T-helper 2 cell treated with Interferon-gamma antibody and Interleukin-4, amounts not matched to agents 5 μg/mL and 100 μg/mL, for 36 hours (primary cell): ENCODE measurements around the gene HDAC9.
"Not testable (repeated sequence)": the region's sequence is repeated elsewhere in the genome, so short reads cannot be mapped to it uniquely, and the experiment has no call there.

ENCODE experiments used
- DNase-seq: peaks from one replicate; pipeline ENCODE4 v3.0.0; 2021; ENCODE audit warnings: low spot score
- H3K27ac Mint-ChIP-seq: one replicate; pipeline ENCODE4 v1.8.0; 2021; ENCODE audit warnings: mild to moderate bottlenecking, mixed read lengths
- H3K27me3 Mint-ChIP-seq: one replicate; pipeline ENCODE4 v1.8.0; 2021; ENCODE audit warnings: low read depth, mixed read lengths
- H3K36me3 Mint-ChIP-seq: one replicate; pipeline ENCODE4 v1.8.0; 2021; ENCODE audit warnings: low read depth, mixed read lengths
- H3K4me1 Mint-ChIP-seq: one replicate; pipeline ENCODE4 v1.8.0; 2021; ENCODE audit warnings: low read depth, mixed read lengths
- H3K4me3 Mint-ChIP-seq: one replicate; pipeline ENCODE4 v1.8.0; 2022; ENCODE audit warnings: mild to moderate bottlenecking, moderate library complexity, mixed read lengths
- H3K9me3 Mint-ChIP-seq: one replicate; pipeline ENCODE4 v1.8.0; 2021; ENCODE audit warnings: mixed read lengths

The HDAC9 gene

DNA sequence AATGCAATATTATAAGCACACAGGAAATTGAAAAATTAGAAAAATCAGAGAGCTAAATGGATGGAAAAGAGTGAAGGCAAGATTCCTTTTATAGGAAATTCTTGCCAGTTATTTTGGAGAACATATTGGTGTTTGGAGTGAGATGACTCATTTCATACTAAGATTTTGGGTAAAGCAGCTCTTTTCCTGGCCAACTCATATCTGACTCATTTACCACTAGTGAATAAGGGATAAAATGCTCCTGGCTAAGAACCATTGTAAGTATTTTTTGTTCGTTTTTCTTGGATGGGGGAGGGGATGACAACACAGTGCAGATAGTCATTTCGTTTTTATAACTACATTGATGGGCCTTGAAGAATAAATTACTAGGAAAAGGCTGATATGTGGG is 482.6 kb downstream of the HDAC9 start:
- H3K36me3 Mint-ChIP-seq, result no peaks in the 10 kb centered on the region
- H3K9me3 Mint-ChIP-seq, result peaks cover 40% of the 10 kb centered on the region
- no peak for DNase-seq
- H3K4me1 Mint-ChIP-seq, result no peaks in the 10 kb centered on the region
- no peak overlapping the region for H3K4me3 Mint-ChIP-seq
- no peaks in the 10 kb centered on the region for H3K27me3 Mint-ChIP-seq
- H3K27ac Mint-ChIP-seq, result no peak overlapping the region

DNA sequence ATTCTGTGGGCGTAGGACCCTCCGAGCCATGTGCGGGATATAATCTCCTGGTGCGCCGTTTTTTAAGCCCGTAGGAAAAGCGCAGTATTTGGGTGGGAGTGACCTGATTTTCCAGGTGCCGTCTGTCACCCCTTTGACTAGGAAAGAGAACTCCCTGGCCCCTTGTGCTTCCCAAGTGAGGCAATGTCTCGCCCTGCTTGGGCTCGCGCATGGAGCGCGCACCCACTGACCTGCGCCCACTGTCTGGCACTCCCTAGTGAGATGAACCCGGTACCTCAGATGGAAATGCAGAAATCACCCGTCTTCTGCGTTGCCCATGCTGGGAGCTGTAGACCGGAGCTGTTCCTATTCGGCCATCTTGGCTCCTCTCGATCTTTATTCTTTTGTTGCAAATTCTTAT is 495.2 kb downstream of the HDAC9 start:
- not testable (repeated sequence) for DNase-seq, H3K36me3 Mint-ChIP-seq

DNA sequence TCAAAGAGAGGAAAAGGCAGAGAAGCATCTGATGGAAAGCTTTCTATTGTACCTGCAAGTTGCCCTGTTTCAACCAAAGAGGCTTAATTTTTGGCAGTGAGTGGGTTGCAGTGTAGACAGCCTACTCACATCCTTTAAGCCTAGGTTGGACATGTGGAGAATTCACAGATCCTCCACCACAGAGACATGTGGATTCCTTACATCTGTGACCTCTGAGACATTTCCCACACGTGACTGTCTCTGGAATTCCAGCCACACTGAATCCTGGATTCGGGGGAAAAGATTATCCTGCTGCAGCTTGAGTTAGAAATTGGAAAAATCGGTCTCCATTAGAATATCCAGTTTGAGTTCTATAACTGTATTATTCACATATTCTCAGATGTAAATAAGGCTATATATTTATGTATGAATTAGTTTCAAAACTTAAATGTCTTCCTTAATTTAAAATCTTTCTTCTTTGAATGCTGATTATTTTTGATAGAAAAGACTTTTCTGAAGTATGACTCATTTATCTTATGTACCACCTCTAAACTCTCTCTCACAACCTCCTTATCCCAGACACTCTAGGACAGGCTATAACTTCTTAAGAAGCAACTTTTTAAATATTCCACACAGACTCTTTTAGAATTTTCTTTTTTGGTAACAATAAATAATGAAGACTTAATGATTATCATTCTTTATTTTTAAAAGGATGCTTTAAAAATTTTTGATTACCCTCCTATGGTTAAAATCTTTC is 498.6 kb downstream of the HDAC9 start:
- no peak for DNase-seq
- Mint-ChIP-seq H3K4me1 (no peaks in the 10 kb centered on the region), H3K27me3 (no peaks in the 10 kb centered on the region), H3K27ac (no peak overlapping the region), H3K4me3 (no peak overlapping the region), H3K36me3 (no peaks in the 10 kb centered on the region), H3K9me3 (no peaks in the 10 kb centered on the region)

More for the DNA sequence above, 495.2 kb downstream of the HDAC9 start:
- not testable (repeated sequence) for H3K4me1 Mint-ChIP-seq, H3K27ac Mint-ChIP-seq, H3K4me3 Mint-ChIP-seq, H3K27me3 Mint-ChIP-seq, H3K9me3 Mint-ChIP-seq

DNA sequence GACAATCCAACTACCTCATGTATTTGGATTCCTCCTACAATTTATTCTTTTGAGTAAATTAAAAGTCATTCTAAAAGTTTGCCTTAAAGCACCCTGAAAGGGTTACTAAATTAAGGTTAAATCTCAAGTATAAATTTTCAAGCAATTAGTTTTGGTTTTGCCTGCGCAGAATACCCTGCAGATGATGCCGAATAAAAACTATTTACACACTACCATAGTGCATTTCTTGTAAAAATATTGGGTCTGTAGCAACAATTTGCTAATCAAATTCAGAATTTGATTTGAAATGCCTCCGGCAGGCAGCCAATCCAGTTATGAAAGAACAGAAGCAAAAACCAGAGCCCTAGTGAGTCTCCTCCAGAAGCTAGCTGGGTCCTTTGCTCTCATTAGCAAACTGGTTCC is 499.7 kb downstream of the HDAC9 start:
- Mint-ChIP-seq H3K36me3 (no peaks in the 10 kb centered on the region), H3K4me3 (no peak overlapping the region), H3K27ac (no peak overlapping the region), H3K4me1 (no peaks in the 10 kb centered on the region), H3K27me3 (no peaks in the 10 kb centered on the region), H3K9me3 (no peaks in the 10 kb centered on the region)
- no peak for DNase-seq

DNA sequence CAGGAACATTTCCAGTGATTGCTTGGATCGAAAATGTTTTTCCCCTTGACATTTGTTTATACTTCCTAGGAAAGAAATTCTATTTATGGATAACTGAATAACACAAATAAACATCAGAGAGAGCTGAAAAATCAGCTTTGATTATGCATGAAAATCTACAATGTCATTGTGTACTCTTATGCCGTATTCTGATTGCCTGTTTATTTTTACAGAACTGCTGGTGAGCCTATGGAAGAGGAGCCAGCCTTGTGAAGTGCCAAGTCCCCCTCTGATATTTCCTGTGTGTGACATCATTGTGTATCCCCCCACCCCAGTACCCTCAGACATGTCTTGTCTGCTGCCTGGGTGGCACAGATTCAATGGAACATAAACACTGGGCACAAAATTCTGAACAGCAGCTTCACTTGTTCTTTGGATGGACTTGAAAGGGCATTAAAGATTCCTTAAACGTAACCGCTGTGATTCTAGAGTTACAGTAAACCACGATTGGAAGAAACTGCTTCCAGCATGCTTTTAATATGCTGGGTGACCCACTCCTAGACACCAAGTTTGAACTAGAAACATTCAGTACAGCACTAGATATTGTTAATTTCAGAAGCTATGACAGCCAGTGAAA is 500.4 kb downstream of the HDAC9 start:
- H3K27ac Mint-ChIP-seq, result no peak overlapping the region
- no peaks in the 10 kb centered on the region for H3K36me3 Mint-ChIP-seq
- no peaks in the 10 kb centered on the region for H3K9me3 Mint-ChIP-seq
- no peaks in the 10 kb centered on the region for H3K27me3 Mint-ChIP-seq
- no peak overlapping the region for H3K4me3 Mint-ChIP-seq
- H3K4me1 Mint-ChIP-seq, result no peaks in the 10 kb centered on the region
- DNase-seq, result no peak

DNA sequence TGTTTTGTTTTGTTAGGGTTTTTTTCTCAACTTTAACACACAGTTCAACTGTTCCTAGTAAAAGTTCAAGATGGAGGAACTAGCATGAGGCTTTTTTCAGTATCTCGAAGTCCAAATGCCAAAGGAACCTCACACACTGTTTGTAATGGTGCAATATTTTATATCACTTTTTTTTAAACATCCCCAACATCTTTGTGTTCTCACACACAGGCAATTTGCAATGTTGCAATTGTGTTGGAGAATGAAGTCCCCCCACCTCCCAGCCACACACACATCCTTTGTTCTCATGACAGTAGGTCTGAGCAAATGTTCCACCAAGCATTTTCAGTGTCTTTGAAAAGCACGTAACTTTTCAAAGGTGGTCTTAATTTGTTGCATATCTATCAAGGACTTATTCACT is 501.0 kb downstream of the HDAC9 start:
- no peak for DNase-seq
- H3K4me1 Mint-ChIP-seq, result no peaks in the 10 kb centered on the region
- H3K27me3 Mint-ChIP-seq, result no peaks in the 10 kb centered on the region
- no peaks in the 10 kb centered on the region for H3K9me3 Mint-ChIP-seq
- H3K4me3 Mint-ChIP-seq, result no peak overlapping the region
- H3K27ac Mint-ChIP-seq, result no peak overlapping the region
- no peaks in the 10 kb centered on the region for H3K36me3 Mint-ChIP-seq

DNA sequence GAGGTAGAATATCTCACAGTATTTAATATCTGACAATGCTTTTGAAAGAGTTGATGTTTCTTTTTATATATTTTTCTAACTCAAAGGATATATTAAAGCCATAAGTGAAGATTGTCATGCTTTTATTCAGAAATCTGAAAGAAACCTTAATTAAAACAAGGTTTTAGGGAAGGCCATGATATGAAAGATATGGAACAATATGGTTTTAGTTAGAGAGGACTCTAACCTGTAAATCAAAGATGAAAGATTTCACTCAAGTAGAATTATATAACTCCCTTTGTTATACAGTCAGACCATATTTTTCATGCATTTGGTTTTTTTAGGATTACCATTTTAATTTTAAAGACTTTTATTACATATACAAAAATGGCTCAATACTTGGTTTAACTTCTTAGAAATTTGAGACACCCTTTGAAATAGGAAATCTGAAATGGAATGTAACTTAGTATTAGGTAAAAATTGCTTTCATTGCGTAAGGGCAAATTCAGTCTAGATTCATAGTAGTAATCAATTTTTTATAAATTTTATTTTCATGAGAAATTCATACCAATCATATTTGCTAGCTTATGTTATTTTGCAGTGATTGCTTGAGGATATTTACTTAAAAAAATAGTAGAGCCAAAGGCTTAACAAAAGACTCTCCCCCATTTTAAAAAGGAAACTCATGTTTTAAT is 502.1 kb downstream of the HDAC9 start:
- no peak overlapping the region for H3K4me3 Mint-ChIP-seq
- H3K36me3 Mint-ChIP-seq, result no peaks in the 10 kb centered on the region
- no peaks in the 10 kb centered on the region for H3K27me3 Mint-ChIP-seq
- H3K27ac Mint-ChIP-seq, result no peak overlapping the region
- no peaks in the 10 kb centered on the region for H3K9me3 Mint-ChIP-seq
- H3K4me1 Mint-ChIP-seq, result no peaks in the 10 kb centered on the region
- no peak for DNase-seq

DNA sequence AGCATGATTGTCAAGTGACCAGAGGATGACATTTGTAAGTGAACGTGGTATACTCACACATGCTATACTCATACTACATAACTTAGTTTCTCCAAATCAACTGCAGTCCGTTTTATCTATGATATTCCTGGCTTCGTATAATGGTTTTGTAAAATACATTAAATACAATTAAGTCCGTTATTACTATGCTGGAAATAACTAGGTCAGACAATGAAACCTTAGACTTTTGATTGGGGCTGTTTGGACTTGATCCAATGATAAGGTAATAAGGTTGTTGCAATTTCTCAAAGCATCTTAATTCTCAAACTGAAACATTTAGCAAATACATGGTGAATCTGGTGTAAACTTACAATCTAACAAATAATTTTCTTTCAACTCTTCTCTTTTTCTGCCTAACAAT is 504.9 kb downstream of the HDAC9 start:
- no peaks in the 10 kb centered on the region for H3K36me3 Mint-ChIP-seq
- no peak overlapping the region for H3K27ac Mint-ChIP-seq
- H3K9me3 Mint-ChIP-seq, result no peaks in the 10 kb centered on the region
- no peak overlapping the region for H3K4me3 Mint-ChIP-seq
- no peaks in the 10 kb centered on the region for H3K27me3 Mint-ChIP-seq
- DNase-seq, result no peak
- no peaks in the 10 kb centered on the region for H3K4me1 Mint-ChIP-seq

DNA sequence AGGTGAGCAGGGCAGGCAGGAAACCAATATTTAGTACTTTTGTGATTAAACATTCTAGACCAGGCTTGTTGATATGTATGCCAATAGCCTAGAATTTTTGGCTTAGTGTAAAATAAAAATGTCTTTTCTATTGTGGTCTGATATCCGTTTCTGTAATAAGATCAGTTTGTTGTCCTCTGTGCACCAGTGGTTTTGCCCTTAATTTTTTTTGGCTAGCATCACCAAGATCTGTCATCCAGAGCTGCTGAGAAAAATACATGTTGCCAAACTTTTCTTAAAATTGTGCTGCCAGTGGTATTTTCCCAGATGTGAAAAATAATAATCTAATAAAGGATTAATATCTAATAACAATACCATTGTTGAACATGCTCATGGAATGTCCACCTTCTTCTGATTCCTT is 506.3 kb downstream of the HDAC9 start:
- Mint-ChIP-seq H3K27ac (no peak overlapping the region), H3K27me3 (no peaks in the 10 kb centered on the region), H3K4me3 (no peak overlapping the region), H3K9me3 (no peaks in the 10 kb centered on the region), H3K4me1 (no peaks in the 10 kb centered on the region), H3K36me3 (no peaks in the 10 kb centered on the region)
- no peak for DNase-seq

DNA sequence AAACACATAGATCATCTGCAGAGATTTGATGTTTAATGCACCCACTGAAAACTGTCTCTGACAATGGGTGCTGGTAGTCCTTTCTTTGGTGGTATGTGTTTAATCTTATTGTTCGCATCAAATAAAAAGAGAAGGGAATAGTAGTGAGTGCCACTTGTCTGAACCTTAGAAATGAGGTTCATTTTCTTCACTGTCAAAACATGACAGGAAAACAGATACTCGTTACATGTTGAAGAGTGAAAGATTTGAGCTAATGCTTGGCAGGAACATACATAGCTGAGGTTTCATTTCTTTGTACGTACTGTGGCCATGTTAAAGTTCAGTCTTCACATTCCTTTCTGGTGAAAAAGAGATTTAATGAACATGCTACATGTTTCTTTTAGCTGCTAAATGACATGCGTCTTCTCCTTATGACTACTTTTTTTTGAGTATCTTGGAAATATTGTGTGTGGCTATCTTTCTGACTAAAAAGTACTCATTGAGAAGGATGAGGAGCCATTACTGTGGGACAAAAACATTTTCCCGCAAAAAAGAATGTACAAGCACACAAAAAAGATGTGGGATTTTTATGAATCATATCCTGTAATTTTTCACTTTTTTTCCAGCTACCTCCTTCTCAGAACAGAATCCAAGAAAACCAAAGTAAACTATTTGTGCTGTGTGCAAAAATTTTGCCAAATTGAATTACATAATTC is 513.8 kb downstream of the HDAC9 start:
- H3K27me3 Mint-ChIP-seq, result no peaks in the 10 kb centered on the region
- peaks cover 11% of the 10 kb centered on the region for H3K9me3 Mint-ChIP-seq
- H3K4me3 Mint-ChIP-seq, result no peak overlapping the region
- H3K36me3 Mint-ChIP-seq, result no peaks in the 10 kb centered on the region
- DNase-seq, result no peak
- H3K4me1 Mint-ChIP-seq, result no peaks in the 10 kb centered on the region
- H3K27ac Mint-ChIP-seq, result no peak overlapping the region

DNA sequence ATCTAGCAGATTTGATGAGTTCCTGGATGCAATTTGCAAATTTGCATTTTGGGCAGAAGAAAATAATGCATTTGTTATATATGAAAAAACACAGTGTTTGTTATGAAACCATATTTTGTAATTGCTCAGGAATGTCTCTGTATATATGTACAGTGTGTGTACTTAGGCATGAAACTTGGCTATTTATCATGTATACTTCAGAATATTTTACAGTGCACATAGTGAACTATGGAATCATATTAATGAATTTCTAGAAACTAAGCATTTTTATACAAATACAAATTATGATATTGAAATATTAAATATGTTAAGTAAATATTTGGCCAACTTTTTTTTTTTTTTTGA is 514.4 kb downstream of the HDAC9 start:
- no peak for DNase-seq
- Mint-ChIP-seq H3K4me1 (no peaks in the 10 kb centered on the region), H3K27me3 (no peaks in the 10 kb centered on the region), H3K9me3 (peaks cover 14% of the 10 kb centered on the region), H3K36me3 (no peaks in the 10 kb centered on the region), H3K27ac (no peak overlapping the region), H3K4me3 (no peak overlapping the region)

DNA sequence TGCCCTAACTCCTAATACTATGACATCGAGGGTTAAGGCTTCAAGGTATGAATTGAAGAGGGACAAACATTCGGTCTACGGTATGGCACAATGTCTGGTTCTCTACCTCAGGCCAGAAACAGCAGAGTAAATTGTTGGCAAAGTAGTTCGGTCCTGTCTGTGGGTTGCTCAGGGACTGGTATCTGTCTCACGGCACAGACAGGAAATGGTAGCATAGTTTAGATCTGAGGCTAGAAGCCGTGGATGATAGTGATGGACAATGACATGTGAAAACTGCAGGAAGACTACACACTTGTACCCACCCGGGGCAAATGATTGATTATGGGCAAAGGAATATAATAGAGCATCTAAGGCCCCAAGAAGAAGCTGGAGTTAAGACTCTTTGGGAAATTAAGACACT is 515.7 kb downstream of the HDAC9 start:
- Mint-ChIP-seq H3K4me3 (no peak overlapping the region), H3K27ac (no peak overlapping the region), H3K9me3 (peaks cover 14% of the 10 kb centered on the region), H3K27me3 (no peaks in the 10 kb centered on the region), H3K4me1 (no peaks in the 10 kb centered on the region), H3K36me3 (no peaks in the 10 kb centered on the region)
- DNase-seq, result no peak

DNA sequence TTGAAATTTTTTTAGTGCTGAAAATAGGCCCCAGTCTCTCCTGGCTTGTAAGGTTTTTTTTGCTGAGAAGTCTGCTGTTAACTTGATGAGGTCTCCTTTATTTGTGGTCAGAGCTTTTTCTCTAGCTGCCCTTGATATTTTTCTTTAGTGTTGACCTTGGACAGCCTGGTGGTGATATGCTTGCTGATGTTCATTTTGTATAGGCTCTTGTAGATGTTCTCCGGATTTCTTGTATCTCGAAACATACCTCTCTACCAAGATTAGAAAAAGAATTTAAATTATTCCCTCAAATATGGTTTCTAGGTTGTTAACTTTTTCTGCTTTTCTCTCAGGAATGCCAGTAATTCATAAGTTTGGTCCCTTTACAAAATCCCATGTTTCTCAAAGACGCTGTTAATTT is 519.5 kb downstream of the HDAC9 start:
- peaks cover 12% of the 10 kb centered on the region for H3K9me3 Mint-ChIP-seq
- DNase-seq, result no peak
- H3K4me3 Mint-ChIP-seq, result no peak overlapping the region

DNA sequence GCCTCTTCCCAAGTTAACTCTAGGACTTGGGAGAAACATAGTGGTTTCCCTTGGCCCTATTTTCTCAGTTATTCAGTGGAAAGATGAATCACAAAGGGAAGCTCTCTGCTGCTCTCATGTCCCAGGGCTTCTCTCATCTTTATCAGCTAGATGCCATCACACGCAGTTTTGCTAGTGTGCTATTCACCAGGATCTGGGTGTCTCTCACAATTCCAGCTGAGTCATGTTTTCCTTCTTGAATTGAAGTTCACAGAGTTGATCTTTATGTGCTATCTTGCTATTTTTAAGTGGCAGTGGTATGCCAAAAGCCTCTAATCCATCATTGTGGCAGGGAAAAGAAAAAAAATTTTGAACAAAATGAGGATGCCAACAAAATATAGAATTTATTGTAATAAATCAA is 520.6 kb downstream of the HDAC9 start:
- H3K27me3 Mint-ChIP-seq, result no peaks in the 10 kb centered on the region

More for the DNA sequence above, 519.5 kb downstream of the HDAC9 start:
- Mint-ChIP-seq H3K27me3 (no peaks in the 10 kb centered on the region), H3K4me1 (no peaks in the 10 kb centered on the region), H3K27ac (no peak overlapping the region), H3K36me3 (no peaks in the 10 kb centered on the region)

More for the DNA sequence above, 520.6 kb downstream of the HDAC9 start:
- H3K9me3 Mint-ChIP-seq, result peaks cover 9% of the 10 kb centered on the region
- DNase-seq, result no peak
- H3K4me3 Mint-ChIP-seq, result no peak overlapping the region
- H3K36me3 Mint-ChIP-seq, result no peaks in the 10 kb centered on the region
- no peaks in the 10 kb centered on the region for H3K4me1 Mint-ChIP-seq
- H3K27ac Mint-ChIP-seq, result no peak overlapping the region
